Astrocyte (in vitro differentiated cells and primary cell): Measurements from ENCODE around the gene TNFRSF8.

Source experiments
- CTCF ChIP-seq: IDR thresholded peaks from 2 replicates; pipeline ENCODE4 v1.5.1; 2011; ENCODE audit warnings: low read depth, mild to moderate bottlenecking, inconsistent platforms, low read length, moderate library complexity; ENCODE audit not compliant: insufficient read depth
- EZH2 ChIP-seq: IDR thresholded peaks from 2 replicates; pipeline ENCODE4 v1.6.1; 2012; ENCODE audit warnings: mild to moderate bottlenecking, low read length, inconsistent platforms; ENCODE audit not compliant: insufficient read depth

GRCh38 chr1:12075195-12076114 lies 12.4 kb downstream of the TNFRSF8 start:
- no peak for TF ChIP-seq CTCF
- TF ChIP-seq EZH2: no peak
